Lung (tissue), 12 donors: ENCODE measurements around the gene GPATCH8. TPM values are rescaled to one million over a fixed set of nuclear protein-coding genes. Genes with fewer than 3 reads are reported as not detected.

Experiments used
- ATAC-seq: fragments of 200-7000 bp; cut with Tn5 transposase; one replicate; pipeline ENCODE4 v1.9.1; 2020; ENCODE audit warnings: moderate number of reproducible peaks; ENCODE audit not compliant: insufficient read depth, low FRiP score
- DNase-seq, 3 donors: peaks; one replicate each; pipeline ENCODE4 v3.0.0-alpha.2; 2013 to 2017
- H3K27ac ChIP-seq, 2 donors: one replicate each; pipeline ENCODE4 v1.5.1; 2013; ENCODE audit warnings: mild to moderate bottlenecking in 2 of 2, moderate library complexity in 2 of 2, control low read depth in 1 of 2, inconsistent platforms in 1 of 2, low read depth in 1 of 2, low read length in 1 of 2
- H3K27me3 ChIP-seq, 3 donors: one replicate each; pipeline ENCODE4 v1.5.1; 2013; ENCODE audit warnings: low read length in 2 of 3; ENCODE audit not compliant: control insufficient read depth in 3 of 3, insufficient read depth in 3 of 3
- H3K36me3 ChIP-seq, 4 donors: one replicate each; pipeline ENCODE4 v1.5.1; 2013; ENCODE audit warnings: low read length in 4 of 4, mild to moderate bottlenecking in 1 of 4, moderate library complexity in 1 of 4; ENCODE audit not compliant: control insufficient read depth in 4 of 4, insufficient read depth in 4 of 4
- H3K4me1 ChIP-seq, 5 donors: one replicate each; pipeline ENCODE4 v1.5.1; 2013; ENCODE audit warnings: low read length in 5 of 5, mild to moderate bottlenecking in 2 of 5, moderate library complexity in 1 of 5; ENCODE audit not compliant: control insufficient read depth in 5 of 5, insufficient read depth in 5 of 5
- H3K4me3 ChIP-seq: one replicate; pipeline ENCODE4 v1.5.1; 2013; ENCODE audit warnings: mild to moderate bottlenecking, control low read depth, moderate library complexity
- H3K9ac ChIP-seq, 2 donors: one replicate each; pipeline ENCODE4 v1.5.1; 2013; ENCODE audit warnings: low read length in 2 of 2, control low read depth in 1 of 2; ENCODE audit not compliant: insufficient read depth in 1 of 2
- H3K9me3 ChIP-seq, 4 donors: one replicate each; pipeline ENCODE4 v1.5.1; 2013; ENCODE audit warnings: low read length in 3 of 4, mild to moderate bottlenecking in 1 of 4, moderate library complexity in 1 of 4; ENCODE audit not compliant: control insufficient read depth in 4 of 4, insufficient read depth in 3 of 4
- CTCF ChIP-seq: IDR thresholded peaks from 2 replicates; pipeline ENCODE4 v1.5.1; 2012; ENCODE audit warnings: mild to moderate bottlenecking; ENCODE audit errors: control extremely low read depth, extremely low read depth
- WGBS, 2 donors: extraction: QIAGEN DNeasy Blood & Tissue Kit; methylation state at CpG; one replicate each; pipeline ENCODE4 v1.1.7; 2013; 5-methylcytosine and 5-hydroxymethylcytosine counted together
- polyA plus RNA-seq, 2 donors: library from polyadenylated mRNA; stranded (reverse); fragments of 200-250 nt; gene quantifications; one replicate each; pipeline ENCODE4 v1.2.1, GENCODE V29; 2013
- total RNA-seq, 2 donors: library from RNA; depleted of rRNA in 1 of 2; stranded (reverse); fragments of >200 nt in 1 of 2; gene quantifications; one replicate each; pipeline ENCODE4 v1.2.1, GENCODE V29; 2014 to 2021
- donor health status: control.
- donor health status: control.
- donor health status: Bipolar disorder and iron deficiency.
- donor health status: healthy.
- donor health status: DM: yes; HTN: yes; CAD: no.

GPATCH8 gene
- total and polyA plus RNA-seq, 4 donors: 8.9 to 62.0 (median 23.8) TPM

DNA sequence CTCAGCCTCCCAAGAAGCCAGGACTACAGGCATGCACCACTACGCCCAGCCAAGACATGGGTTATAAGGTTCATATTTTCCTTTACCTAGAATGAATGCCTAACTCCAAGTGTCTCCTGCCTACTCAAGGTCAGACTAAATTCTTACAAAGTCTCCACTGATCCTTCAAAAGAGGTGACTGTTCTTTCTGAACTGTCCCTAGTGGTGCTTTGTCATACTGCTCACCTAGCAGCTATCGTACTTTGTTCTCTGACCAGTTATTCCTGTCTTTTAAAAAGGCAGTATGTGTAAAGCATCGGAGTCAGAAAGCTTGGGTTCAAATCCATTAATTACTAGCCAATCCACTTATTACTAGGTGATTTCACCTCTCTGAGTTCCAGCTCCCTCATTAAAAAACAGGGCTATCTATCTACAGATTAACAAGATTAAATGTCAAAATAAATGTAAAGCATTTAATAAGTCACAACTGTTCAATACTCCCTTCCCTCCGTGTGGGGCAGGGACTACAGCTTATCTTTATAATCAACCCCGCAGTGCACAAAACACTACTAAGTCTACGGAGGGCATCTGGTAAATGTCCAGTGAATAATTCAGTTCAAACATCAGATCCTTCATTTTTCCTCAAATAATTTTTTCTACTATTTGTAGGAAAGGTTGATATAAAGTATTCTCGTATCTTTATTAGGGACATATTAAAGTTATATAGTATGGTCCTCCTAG lies 93.7 kb downstream of the GPATCH8 start:
- H3K4me3 ChIP-seq: no peak overlapping the region
- H3K27me3 ChIP-seq: no peaks in the 10 kb centered on the region
- H3K9me3 ChIP-seq: no peaks in the 10 kb centered on the region
- DNase-seq: no peak
- H3K4me1 ChIP-seq: no peaks in the 10 kb centered on the region
- no peak overlapping the region for H3K9ac ChIP-seq
- H3K36me3 ChIP-seq: peaks cover 3 to 14% (median 6%) of the 10 kb centered on the region in 4 donors
- ATAC-seq: no peak
- WGBS, 2 donors: 89 to 96% methylated on average over 7 of the region's 7 CpGs
- no peak overlapping the region for H3K27ac ChIP-seq
- no peak for TF ChIP-seq CTCF

DNA sequence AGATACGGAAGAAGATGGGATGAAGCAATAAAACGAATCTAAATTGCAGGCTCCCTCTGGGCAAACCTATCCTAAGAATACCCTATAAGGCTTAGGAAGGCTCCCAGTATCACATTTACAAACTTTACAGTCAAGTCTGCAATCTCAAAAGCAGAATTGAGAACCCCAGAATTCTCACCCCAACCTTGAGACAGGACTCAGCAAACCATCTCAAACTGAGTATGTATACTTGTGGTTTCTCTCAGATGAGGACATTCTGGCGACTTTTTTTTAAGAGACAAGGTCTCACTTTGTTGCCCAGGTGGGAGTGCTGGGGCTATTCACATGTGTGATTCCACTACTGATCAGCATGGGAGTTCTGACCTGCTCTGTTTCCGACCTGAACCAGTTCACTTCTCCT lies 94.4 kb downstream of the GPATCH8 start:
- Histone ChIP-seq H3K9me3 (no peaks in the 10 kb centered on the region), H3K4me3 (no peak overlapping the region), H3K36me3 (peaks cover 3 to 10% (median 5%) of the 10 kb centered on the region in 4 donors), H3K9ac (no peak overlapping the region), H3K4me1 (no peaks in the 10 kb centered on the region), H3K27ac (no peak overlapping the region), H3K27me3 (no peaks in the 10 kb centered on the region)
- no peak for ATAC-seq
- WGBS, 2 donors: 91 to 93% methylated on average over 4 of the region's 4 CpGs
- DNase-seq: no peak
- TF ChIP-seq CTCF: no peak

- Histone ChIP-seq H3K36me3 (peaks cover 14 to 36% (median 25%) of the 10 kb centered on the region in 4 donors), H3K4me3 (no peak overlapping the region), H3K27me3 (no peaks in the 10 kb centered on the region), H3K27ac (no peak overlapping the region), H3K9ac (no peak overlapping the region), H3K9me3 (no peaks in the 10 kb centered on the region), H3K4me1 (no peaks in the 10 kb centered on the region)
- DNase-seq: no peak
- WGBS, 2 donors: 92 to 98% methylated on average over 5 of the region's 5 CpGs
- TF ChIP-seq CTCF: no peak
- ATAC-seq: no peak
These were observed 100.5 kb downstream of the GPATCH8 start for GRCh38 chr17:44402564-44403172.
